BE2C (cell line): ENCODE results near the gene HOXB3.

Experiments
- DNase-seq: peaks from one replicate; pipeline ENCODE4 v3.0.0-alpha.2; 2020
- H3K27me3 ChIP-seq: fragments of 250-450 bp; sonication (Bioruptor Pico); 2 replicates; pipeline ENCODE4 v1.5.1; 2020; ENCODE audit warnings: mild to moderate bottlenecking
- H3K36me3 ChIP-seq: fragments of 250-450 bp; sonication (Bioruptor Pico); 2 replicates; pipeline ENCODE4 v1.5.1; 2020; ENCODE audit warnings: mild to moderate bottlenecking
- H3K4me1 ChIP-seq: fragments of 250-450 bp; sonication (Bioruptor Pico); 2 replicates; pipeline ENCODE4 v1.5.1; 2020
- H3K4me3 ChIP-seq: 2 replicates; pipeline ENCODE4 v1.5.1; 2011; ENCODE audit warnings: low read depth, low read length
- H3K9me3 ChIP-seq: fragments of 250-450 bp; sonication (Bioruptor Pico); 2 replicates; pipeline ENCODE4 v1.5.1; 2020
- TF ChIP-seq, protein P1 (sequence below): IDR thresholded peaks from 2 replicates; pipeline ENCODE4 v1.5.1; 2012; ENCODE audit warnings: mild to moderate bottlenecking, low read depth, low read length

The HOXB3 gene

GRCh38 chr17:48503747-48504146 lies 86.3 kb downstream of the HOXB3 start:
- no peak for DNase-seq
- Histone ChIP-seq H3K36me3 (no peaks in the 10 kb centered on the region), H3K9me3 (no peaks in the 10 kb centered on the region), H3K4me1 (no peaks in the 10 kb centered on the region), H3K27me3 (peaks cover 23% of the 10 kb centered on the region), H3K4me3 (no peak overlapping the region)
- TF ChIP-seq, protein P1, sequence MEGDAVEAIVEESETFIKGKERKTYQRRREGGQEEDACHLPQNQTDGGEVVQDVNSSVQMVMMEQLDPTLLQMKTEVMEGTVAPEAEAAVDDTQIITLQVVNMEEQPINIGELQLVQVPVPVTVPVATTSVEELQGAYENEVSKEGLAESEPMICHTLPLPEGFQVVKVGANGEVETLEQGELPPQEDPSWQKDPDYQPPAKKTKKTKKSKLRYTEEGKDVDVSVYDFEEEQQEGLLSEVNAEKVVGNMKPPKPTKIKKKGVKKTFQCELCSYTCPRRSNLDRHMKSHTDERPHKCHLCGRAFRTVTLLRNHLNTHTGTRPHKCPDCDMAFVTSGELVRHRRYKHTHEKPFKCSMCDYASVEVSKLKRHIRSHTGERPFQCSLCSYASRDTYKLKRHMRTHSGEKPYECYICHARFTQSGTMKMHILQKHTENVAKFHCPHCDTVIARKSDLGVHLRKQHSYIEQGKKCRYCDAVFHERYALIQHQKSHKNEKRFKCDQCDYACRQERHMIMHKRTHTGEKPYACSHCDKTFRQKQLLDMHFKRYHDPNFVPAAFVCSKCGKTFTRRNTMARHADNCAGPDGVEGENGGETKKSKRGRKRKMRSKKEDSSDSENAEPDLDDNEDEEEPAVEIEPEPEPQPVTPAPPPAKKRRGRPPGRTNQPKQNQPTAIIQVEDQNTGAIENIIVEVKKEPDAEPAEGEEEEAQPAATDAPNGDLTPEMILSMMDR = no peak

- H3K4me1 ChIP-seq = no peaks in the 10 kb centered on the region
- H3K36me3 ChIP-seq = no peaks in the 10 kb centered on the region
- peaks cover 27% of the 10 kb centered on the region for H3K27me3 ChIP-seq
- TF ChIP-seq, protein P1 = no peak
- DNase-seq = no peak
- no peaks in the 10 kb centered on the region for H3K9me3 ChIP-seq
- H3K4me3 ChIP-seq = no peak overlapping the region
Measured at GRCh38 chr17:48502901-48503300, 87.1 kb downstream of the HOXB3 start.

- H3K36me3 ChIP-seq = no peaks in the 10 kb centered on the region
- no peak overlapping the region for H3K4me3 ChIP-seq
- TF ChIP-seq, protein P1 = no peak
- DNase-seq = no peak
- no peaks in the 10 kb centered on the region for H3K4me1 ChIP-seq
- H3K9me3 ChIP-seq = no peaks in the 10 kb centered on the region
- peaks cover 27% of the 10 kb centered on the region for H3K27me3 ChIP-seq
Measured at GRCh38 chr17:48502312-48502711, 87.7 kb downstream of the HOXB3 start.

DNA sequence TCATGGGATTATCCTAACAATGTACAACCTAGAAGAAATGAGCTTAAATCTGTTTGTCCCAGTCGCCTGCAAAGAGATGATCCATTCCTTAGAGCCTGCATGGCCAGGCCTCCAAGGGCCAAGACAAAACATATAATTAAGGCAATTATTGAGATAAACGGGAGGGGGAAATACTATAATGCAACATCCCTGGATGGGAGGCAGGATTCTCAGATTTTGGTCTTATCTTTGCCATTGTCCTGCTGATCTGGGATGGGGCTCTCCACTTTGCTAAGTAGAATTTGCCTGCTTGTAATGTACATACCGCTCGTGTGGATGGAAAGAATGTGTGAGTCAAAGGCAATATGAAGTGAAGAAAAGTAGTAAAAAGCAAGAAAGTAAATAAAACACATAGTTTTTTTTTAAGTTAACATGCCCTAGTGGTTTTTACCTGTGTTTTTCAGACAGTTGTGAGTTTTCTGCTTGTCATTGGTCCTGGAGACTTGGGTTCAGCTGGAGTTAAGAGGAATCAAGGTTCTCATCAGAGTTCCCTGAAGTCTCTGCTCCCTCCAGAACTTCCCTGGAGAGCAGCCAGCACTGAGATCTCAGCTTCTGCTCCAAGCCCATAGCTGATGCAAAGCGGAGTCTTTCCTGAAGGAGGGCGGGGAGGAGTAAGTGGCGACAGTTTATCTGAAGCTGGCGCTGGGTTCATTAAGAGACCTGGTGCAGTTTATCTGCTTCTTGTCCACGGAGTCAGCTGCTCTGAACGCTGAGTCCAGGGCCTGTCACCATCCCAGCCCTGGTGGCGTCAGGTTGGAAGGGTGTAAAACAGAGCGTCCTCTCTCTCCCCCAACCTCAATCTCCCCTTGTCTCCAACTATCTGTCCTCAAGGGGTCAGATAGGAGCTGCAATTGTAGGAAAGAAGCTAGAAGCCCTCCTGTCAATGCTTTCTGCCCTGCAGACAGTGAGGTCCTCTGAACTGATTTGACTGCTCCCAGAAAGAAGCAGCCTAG lies 89.3 kb downstream of the HOXB3 start:
- Histone ChIP-seq H3K4me3 (no peak overlapping the region), H3K9me3 (no peaks in the 10 kb centered on the region), H3K27me3 (peaks cover 28% of the 10 kb centered on the region), H3K4me1 (no peaks in the 10 kb centered on the region), H3K36me3 (no peaks in the 10 kb centered on the region)
- DNase-seq = no peak
- TF ChIP-seq, protein P1 = no peak

GRCh38 chr17:48499735-48500434 lies 90.2 kb downstream of the HOXB3 start:
- DNase-seq = no peak
- H3K4me1 ChIP-seq = no peaks in the 10 kb centered on the region
- peaks cover 33% of the 10 kb centered on the region for H3K27me3 ChIP-seq
- no peak overlapping the region for H3K4me3 ChIP-seq
- H3K36me3 ChIP-seq = no peaks in the 10 kb centered on the region
- TF ChIP-seq, protein P1 = no peak
- no peaks in the 10 kb centered on the region for H3K9me3 ChIP-seq
